Sciatic nerve (tissue), 2 donors: ENCODE data around the gene SLC22A13. TPM values are rescaled to one million over a fixed set of nuclear protein-coding genes. Genes with fewer than 3 reads are reported as not detected.
A peak's percentile ranks its signal among the peaks of the same experiment; 100 is the strongest.
"Not testable (repeated sequence)": the region's sequence is repeated elsewhere in the genome, so short reads cannot be mapped to it uniquely, and the experiment has no call there.

Source experiments
- ATAC-seq: fragments of 200-7000 bp; cut with Tn5 transposase; one replicate; pipeline ENCODE4 v1.9.1; 2020; ENCODE audit warnings: mild to moderate bottlenecking, moderate library complexity
- DNase-seq: peaks from one replicate; pipeline ENCODE4 v3.0.0-alpha.2; 2020; ENCODE audit warnings: low spot score
- intact Hi-C: fragments of 100-400 bp; cut with DNase I; formaldehyde crosslinking; loops from one replicate; pipeline ENCODE4 v1.14.2; 2022
- total RNA-seq: library from RNA; stranded (reverse); fragmentation: NEBNext Ultra II Directional; extraction: Animal tissue kit (Norgen Biotek cat#: 25700); gene quantifications from one replicate; pipeline ENCODE4 v1.2.1, GENCODE V29; 2021
- donor health status: DM: no; HTN: no; CAD: no.
- donor health status: DM: no; HTN: no; CAD: no.

The SLC22A13 gene
- total RNA-seq, 1 donor from 2014 or later, result 0.98 TPM

- DNase-seq, intact Hi-C loops, ATAC-seq: not testable (repeated sequence)
Measured at GRCh38 chr3:38289286-38290217, 23.9 kb downstream of the SLC22A13 start.

- DNase-seq, ATAC-seq, intact Hi-C loops: not testable (repeated sequence)
Measured at GRCh38 chr3:38297053-38297452, 31.4 kb downstream of the SLC22A13 start.

DNA sequence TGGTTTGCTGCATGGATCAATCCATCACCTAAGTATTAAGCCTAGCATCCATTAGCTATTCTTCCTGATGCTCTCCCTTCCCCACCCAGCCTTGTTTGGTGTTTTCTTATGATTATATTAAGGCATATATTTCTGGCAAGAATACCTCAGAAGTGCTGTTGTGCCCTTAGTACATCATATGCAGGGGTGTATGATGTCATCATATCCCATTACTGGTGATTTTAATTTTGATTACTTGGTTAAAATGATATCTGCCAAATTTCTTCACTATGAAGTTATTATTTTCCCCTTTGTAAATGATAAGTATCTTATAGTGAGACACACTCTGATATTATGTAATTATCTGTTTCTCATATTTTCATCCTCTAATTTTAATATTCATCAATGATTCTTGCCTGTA lies 31.9 kb downstream of the SLC22A13 start:
- DNase-seq (no peak), ATAC-seq (no peak)
- intact Hi-C loops, result no loop called here

- ATAC-seq (peak; percentile 53), DNase-seq (no peak)
- intact Hi-C loops, result no loop called here
Measured at GRCh38 chr3:38297947-38298711, 32.5 kb downstream of the SLC22A13 start.

GRCh38 chr3:38306941-38307340 lies 41.3 kb downstream of the SLC22A13 start:
- DNase-seq (no peak), ATAC-seq (no peak)
- intact Hi-C loops, result no loop called here

DNA sequence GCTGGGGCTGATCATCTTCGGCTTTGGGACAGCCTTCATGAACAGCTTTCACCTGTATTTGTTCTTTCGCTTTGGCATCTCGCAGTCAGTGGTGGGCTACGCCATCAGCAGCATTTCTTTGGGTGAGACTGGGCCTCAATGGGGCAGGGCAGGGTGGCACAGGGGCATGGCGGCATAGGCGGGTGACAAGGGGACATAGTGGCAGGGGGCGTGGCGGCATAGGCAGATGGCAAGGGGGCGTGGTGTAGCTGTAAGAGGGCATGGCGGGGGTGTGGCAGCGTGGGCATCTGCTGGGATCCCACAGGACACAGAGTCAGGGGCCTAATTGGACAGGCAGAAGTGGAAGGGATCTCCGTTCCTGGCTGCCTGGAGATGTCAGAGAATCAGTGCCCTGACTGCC lies 42.0 kb downstream of the SLC22A13 start:
- no peak for ATAC-seq
- intact Hi-C loops, result no loop called here
- DNase-seq, result no peak

DNA sequence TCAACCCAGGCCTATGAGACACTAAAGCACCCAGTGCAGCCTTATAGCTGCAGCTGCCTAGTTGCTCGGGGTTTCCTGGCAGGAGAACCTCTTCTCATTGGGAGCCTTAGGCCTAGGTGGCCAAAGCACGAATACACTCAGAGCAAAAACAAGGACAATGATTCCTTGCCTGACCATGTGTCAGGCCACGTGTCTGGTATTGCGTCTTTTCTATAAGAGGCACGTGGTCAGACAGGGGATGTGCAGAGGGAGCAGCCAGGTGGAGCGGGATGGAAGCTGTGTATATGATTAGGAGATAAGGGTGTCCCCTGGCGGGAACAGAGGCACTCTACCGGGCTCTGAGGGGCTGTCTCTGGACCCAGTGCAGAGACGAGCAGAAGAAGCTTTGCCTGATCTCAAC lies 42.8 kb downstream of the SLC22A13 start:
- intact Hi-C loops, result no loop called here
- no peak for ATAC-seq

DNA sequence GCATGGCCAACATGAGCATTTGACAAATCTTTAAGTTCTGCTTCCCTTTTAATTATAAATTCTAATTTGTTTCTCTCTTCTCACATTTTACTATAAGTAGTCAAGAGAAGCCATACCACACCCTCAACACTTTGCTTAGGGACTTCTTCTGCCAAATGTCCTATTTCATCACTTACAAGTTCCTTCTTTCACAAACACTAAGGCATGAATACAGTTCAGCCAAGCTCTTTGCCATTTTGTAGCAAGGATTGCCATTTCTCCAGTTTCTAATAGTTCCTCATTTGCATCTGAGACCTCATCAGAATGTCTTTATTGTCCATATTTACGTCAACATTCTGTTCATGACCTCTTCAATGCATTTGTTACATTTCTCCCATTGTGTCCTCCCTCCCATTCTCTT lies 45.9 kb downstream of the SLC22A13 start:
- ATAC-seq, result no peak
- intact Hi-C loops, result no loop called here
- no peak for DNase-seq

More for the DNA sequence above, 42.8 kb downstream of the SLC22A13 start:
- DNase-seq, result no peak

GRCh38 chr3:38311941-38312340 lies 46.3 kb downstream of the SLC22A13 start:
- ATAC-seq (no peak), DNase-seq (no peak)
- intact Hi-C loops, result no loop called here

DNA sequence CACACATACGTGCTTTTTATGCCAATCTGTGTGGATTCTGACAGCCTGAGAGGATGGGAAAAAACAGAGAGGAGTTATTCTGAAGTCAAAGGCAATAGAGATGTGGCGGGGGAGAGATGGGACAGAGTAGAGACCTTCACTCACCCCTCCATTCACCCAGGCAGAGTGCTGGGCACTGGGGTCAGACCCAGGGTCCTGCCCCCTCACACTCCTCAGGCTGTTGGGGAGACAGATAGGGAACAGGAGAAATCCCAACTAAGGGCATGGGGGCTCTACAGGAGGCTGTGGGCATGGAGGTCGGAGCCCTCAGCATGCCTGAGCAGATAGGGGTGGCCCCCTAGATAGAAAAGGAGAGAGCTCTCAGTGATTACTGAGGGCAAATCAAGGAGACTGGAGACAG lies 46.7 kb downstream of the SLC22A13 start:
- DNase-seq (no peak), ATAC-seq (no peak)
- intact Hi-C loops, result no loop called here

DNA sequence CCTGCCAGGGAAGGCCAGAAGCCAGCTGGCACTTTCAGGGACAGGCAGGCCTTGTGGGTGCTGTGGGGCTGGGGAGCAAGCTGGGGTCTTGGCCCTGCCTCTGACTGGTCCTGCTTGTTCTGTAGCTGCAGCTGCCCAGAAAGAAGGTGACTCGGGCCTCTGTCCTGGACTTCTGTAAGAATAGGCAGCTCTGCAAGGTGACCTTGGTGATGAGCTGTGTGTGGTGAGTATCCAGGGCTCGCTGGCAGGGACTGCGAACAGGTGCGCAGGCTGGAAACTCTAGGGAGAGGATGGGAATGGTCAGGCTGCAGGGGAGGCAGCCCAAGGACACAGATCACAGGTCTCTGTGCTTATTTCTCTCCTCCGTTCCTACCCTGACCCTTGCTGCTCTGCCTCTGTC lies 47.7 kb downstream of the SLC22A13 start:
- ATAC-seq, result no peak
- no peak for DNase-seq
- intact Hi-C loops, result no loop called here

- intact Hi-C loops, result no loop called here
- no peak for DNase-seq
- ATAC-seq, result no peak
Measured at GRCh38 chr3:38313695-38314094, 48.1 kb downstream of the SLC22A13 start.

DNA sequence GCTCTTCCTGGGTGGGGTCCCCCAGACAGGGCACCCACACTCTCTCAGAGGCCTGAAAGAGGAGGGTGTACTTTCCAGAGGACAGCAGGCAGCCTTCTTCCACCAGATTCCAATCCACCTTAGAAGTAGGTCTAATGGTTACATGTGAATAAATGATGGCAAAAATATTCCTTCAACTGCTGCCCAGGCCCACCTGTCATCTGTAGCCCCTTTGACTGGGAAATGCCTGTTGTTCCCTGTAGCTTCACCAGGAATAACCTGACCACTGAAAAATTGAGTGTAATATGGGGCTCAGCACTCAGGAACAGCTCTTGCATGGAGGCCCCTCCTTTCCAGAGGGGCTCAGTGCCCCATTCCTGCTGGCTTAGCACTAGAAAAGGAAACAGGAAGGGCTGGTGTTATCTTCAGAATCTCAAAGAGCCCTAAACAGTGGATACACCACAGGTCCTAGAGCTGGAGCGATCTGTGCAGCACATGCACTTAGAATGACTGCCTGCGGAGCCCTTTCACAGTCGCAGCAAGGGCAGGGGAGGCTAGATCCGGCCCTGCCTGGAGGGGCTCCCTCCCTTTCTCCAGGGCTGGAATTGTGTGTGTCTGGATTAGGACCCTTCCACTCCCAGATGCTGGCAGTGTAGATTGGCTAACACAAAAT lies 48.6 kb downstream of the SLC22A13 start:
- ATAC-seq (no peak), DNase-seq (no peak)
- intact Hi-C loops, result no loop called here

- no peak for ATAC-seq
- intact Hi-C loops, result no loop called here
- no peak for DNase-seq
Measured at GRCh38 chr3:38314764-38315487, 49.3 kb downstream of the SLC22A13 start.

GRCh38 chr3:38315488-38316230 lies 50.0 kb downstream of the SLC22A13 start:
- DNase-seq (no peak), ATAC-seq (no peak)
- intact Hi-C loops, result no loop called here

DNA sequence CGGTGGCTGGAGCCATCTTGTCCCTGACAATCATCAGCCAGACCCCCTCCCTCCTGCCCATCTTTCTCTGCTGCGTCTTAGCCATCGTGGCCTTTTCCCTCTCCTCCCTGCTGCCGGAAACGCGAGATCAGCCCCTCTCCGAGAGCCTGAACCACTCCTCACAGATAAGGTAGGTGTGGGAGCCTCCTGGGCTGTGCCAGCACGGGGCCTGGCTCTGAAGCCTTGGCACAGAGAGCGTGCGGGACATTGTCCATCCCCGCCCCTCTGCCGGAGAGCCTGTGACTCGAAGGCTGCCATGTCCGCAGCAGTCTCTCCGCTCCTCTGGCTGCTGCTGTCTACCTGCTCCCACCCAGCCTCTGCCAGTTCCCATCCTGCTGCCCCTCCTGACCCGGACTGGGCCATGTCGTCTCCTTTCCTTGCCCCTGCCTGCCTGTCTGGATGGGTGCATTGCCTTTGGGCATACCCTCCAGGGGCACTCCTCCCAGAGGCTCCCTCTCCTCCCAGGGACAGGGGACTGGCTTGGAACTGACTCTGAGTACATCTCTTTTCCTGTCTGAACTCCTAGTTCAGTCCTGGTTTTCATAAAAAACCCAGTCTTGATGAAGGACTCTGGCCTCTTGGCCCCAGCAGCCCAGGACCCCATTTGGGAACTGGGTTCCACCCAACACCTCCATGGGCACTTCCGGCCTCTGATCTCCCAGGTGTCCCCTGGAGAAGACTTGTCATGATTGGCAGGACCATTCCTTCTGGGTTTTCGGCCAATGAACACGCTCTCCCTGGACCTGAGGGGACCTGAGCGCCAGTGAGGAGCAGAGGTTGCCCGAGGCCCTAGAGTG lies 51.0 kb downstream of the SLC22A13 start:
- ATAC-seq (no peak), DNase-seq (no peak)
- intact Hi-C loops, result no loop called here

DNA sequence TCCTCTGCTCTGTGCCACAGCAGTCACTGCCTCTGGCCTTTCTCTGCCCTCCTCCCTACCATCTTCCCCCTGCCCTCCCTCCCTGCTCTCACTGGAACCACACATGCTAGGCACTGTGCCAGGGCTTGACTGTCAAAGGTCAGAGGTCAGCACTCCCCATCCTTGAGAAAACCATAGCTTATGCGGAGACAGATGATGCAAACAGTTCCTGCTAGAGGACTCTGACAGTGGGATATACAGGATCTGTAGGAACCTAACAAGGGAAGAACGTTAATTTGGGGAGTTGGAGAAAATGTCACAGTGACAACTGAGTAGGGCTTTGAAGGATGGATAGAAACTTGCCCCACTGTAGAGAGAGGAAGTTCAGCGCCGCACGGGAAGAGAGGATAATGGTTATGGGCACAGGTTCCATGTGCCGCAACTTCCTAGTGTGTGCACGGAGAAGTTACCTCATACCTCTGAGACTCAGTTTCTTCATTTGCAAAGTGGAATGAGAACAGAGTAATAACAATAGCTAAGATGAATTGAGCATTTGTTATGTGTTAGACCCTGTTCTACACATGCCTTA lies 51.7 kb downstream of the SLC22A13 start:
- DNase-seq (no peak), ATAC-seq (no peak)
- intact Hi-C loops, result no loop called here
